HG02623 (cell line): ENCODE data around the gene IGFBP7.

Experiments
- ATAC-seq: cut with Tn5 transposase; IDR thresholded peaks from one replicate; pipeline ENCODE4 v1.9.1; 2021; ENCODE audit warnings: moderate library complexity; ENCODE audit not compliant: unreplicated experiment

Gene IGFBP7, protein sequence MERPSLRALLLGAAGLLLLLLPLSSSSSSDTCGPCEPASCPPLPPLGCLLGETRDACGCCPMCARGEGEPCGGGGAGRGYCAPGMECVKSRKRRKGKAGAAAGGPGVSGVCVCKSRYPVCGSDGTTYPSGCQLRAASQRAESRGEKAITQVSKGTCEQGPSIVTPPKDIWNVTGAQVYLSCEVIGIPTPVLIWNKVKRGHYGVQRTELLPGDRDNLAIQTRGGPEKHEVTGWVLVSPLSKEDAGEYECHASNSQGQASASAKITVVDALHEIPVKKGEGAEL

GRCh38 chr4:57109847-57110639 is at the start of gene IGFBP7:
IGFBP7 (minus strand) TSS chr4:57110385; CDS start chr4:57110351, 34 bp downstream.
- no peak for ATAC-seq

DNA sequence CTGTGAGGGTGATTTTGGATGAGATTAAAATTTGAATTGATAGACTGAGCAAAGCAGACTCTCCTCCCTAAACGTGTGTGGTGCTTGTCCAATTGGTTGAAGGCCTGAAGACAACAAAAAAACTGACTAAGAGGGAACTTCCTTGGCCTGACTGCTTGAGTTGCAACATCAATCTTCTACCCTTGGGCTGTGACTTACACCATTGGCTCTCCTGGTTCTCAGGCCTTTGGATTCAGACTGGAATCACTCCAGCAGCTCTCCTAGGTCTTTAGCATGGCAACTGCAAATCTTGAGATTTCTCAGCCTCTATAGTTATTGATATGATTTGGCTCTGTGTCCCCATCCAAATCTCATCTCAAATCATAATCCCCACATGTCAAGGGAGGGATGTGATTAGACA is 49.7 kb upstream of the IGFBP7 start:
- no peak for ATAC-seq

DNA sequence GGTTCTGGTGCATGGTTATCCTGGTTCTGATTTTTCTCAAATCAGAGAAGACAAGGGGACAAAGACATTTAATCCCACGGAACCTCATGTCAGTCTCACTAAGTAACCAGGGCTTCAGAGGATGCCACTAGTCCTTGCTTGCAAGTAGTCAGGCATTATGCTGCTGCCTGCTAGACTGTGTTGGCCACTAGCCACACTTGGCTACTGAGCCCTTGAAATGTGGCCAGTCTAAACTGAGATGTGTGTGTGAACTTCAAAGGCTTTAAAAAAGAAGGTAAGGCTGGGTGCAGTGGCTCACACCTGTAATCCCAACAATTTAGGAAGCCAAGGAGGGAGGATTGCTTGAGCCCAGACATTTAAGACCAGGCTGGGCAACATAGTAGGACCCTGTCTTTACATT is 48.6 kb upstream of the IGFBP7 start:
- no peak for ATAC-seq

DNA sequence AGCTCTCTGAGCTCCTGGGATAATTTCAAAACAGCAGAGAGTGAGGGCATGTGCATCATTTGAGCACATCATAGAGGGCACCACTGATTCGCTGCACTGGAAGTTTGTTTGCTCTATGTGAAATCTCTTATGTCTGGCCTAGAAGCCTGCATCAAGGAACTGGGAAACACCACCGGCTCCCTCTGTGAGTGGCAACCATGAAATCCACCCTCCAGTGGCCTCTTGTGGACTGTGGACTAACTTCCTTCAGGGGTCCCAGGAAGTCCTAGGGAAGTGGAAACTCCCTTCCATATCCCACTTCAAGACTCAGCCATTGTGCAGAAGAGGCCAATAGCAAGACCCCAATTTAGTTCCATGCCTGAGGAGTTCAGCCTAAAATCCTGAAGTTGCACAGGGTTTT is 48.0 kb upstream of the IGFBP7 start:
- ATAC-seq = no peak

DNA sequence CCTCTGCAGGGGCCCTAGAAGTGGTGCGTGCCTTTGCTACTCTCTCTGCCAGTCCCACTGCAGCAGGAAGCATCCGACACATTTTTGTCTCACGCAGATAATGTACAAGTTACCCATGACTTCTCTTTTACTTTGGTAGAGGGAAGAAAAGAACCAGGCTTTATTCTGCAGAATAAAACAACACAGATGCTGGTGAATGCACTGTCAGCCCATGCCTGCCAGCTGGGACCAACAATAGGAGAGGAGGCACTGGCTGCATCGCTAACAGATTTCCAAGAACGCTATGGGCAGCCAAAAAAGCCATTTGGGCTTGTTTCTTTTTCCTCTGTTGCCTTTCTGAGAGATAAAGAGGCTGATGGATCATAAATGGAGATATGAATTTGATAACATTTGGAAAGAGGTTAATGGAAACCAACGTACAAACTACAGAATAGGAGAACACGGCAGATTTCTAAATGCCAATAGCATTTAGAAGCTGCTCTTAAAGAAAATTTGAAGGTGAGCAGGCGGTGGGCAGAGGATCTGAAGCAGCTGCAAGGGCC is 47.5 kb upstream of the IGFBP7 start:
- no peak for ATAC-seq

DNA sequence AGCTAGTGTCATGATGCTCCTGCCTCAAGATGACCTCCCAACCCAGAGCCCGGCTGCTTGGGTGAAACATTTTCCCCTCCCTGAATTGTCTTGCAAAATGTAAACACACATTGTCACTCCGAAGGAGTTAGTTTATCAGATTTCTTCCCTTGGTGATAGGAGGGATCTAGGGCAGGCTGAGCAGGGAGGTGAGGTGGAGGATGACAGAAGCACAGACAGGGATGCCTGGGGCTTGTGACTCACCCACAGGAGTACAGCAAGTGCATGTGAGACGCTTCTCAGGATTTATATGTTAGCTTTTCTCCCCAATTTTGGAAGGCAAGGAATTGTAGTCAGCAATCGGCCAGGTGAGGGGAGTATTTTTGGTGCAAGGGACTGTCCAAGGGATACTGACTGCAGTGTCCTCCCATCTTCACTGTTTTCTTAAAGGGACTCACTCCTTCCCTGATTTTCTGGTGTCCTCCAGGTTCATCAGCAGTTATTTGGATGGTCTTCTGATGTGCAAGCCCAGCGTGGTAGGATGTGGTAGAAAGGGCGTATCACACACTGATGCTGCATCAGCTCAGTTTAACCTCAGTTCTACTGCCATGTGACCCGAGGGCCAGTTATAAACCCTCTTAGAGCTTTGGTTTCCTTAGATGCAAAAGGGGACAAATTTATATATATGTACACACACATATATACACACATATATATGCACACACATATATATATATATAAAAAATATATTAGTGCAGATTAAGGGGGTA is 46.2 kb upstream of the IGFBP7 start:
- ATAC-seq = no peak

DNA sequence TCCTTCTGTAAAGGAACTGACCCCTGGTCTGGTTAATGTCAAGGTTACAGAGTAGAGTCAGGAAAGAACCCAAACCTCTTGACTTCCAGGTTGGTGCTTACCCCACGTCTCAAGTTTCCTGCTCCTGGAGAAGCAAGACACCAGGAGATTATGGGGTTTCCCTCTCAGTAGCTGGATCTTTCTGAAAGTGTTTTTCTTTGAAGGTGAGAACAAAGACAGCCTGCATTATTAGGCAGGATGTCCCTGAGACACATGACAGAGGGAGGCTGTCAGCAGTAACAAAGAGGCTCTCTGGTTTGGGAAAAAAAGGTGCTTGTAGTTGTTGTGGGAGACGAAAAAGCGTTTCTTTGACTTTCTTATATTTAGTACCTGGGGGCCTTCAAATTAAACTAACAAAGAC is 44.7 kb upstream of the IGFBP7 start:
- no peak for ATAC-seq

- no peak for ATAC-seq
Observed at GRCh38 chr4:57154191-57154590, 44.0 kb upstream of the IGFBP7 start.

GRCh38 chr4:57153207-57153606 is 43.0 kb upstream of the IGFBP7 start:
- ATAC-seq = no peak

DNA sequence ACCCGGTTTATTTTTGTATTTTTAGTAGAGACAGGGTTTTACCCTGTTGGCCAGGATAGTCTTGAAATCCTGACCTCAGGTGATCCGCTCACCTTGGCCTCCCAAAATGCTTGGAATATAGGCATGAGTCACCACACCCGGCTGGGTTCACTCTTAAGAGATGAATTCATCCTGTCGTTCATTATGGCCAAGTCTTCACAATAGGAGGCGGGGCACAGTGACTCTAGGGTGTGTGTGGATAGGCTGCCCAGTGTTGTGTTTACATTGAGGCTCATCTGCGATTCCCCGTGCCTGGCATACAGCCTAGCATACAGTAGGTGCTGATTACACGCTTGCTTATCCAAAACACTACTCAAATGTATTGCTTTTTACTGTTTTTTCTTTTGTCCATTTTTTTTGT is 41.3 kb upstream of the IGFBP7 start:
- ATAC-seq = no peak

DNA sequence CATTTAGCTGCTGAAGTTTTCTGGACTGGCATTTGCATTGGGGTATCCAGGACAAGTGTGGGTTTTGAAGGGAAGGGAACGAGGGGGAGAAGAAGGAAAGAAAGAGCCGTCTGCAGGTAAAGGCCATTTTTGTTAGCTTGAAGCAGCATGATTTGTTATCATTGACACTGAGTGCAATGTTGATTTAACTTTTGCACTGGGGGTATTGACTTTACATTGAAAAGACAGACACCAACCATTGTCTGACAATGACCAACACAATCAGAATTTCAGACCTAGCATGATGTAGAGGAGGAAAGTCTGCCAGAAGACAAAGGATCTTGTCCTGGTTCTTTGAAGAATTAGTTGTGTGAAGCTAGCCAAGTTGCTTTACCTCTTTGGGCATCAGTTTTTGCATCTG is 39.6 kb upstream of the IGFBP7 start:
- ATAC-seq = no peak

DNA sequence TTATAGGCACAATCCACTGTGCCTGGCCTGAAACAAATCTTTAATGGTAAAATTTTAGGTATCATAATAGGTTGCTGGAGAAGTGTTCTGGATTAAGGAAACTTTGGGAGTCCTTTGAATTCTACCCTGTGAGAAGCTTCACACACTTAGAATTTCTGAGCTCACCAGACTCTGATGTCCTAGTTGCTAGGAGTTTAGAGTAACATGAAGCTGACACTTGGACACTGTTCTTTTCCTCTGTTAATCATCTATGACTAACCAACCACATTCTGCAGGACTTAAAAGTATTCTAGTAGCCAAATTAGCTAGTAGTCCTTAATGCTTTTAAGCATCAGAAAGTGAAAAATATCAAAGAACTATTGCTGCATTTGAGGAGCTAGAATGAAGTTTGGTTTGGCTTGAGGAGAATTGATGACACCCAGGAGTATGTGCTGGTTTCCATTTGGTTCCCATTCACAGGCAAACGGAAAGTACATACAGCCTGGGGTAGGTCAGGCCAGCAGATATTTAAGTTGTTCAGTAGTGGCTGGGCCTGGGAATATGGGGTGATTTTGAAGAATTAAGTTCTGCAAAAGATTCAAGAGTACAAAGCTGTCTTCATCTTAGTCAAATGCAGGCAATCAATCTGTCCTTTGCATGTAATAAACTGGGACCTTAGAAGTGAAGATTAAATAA is 38.8 kb upstream of the IGFBP7 start:
- no peak for ATAC-seq

DNA sequence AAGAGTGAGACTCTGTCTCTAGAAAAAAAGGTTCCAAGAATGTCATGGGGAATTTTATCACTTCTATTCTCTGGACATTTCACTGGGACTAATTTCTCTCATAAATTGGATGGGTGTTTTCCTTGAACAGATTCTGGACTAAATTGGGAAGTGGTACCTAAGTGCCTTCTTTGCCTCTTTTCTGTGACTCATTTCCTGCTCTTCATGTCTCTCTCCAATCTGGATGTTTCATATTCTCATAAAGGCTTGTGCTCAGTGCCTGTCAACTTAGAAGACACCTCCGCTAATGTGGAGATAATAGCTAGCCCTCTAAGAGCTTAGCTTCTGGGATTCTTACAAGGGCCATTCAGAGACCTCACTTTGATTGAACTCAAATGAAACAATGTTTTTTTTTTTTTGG is 38.0 kb upstream of the IGFBP7 start:
- no peak for ATAC-seq

GRCh38 chr4:57147335-57148060 is 37.3 kb upstream of the IGFBP7 start:
- ATAC-seq = no peak

DNA sequence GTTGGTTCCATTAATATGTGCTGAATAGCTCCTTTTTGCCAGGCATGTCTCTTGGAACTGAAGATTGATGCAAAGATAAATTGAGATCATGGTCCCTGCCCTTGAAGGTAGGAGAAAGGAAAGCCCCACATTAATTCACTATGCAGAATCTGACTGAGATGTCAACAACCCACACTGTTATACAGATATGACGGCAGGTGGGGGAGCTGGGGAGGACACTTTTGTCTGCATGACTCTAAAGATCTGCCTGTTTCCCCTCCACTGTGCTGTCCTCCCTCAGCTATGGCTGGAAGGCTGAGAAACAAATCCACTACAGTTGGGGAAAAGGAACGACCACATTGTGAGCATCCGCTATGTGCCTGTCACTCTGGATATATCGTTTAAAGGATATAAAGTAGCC is 36.3 kb upstream of the IGFBP7 start:
- ATAC-seq = no peak

DNA sequence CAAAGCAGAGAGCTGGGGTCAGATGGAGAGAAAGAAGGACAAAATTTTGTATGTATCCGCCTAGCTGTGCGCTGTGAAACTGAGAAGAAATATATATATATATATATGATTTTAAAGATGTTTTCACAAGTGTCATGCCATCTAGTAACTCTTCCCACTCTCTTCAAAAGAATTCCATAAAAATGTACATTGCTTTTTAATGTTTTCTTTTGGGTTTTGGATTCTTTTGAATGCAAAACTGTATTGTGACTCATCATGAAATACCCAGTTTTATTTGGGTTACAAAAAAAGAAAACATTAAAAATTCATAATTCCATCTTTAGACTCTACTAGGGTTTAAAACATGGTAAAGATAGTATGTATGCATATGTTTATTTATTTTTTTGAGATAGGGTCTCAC is 34.3 kb upstream of the IGFBP7 start:
- no peak for ATAC-seq

GRCh38 chr4:57139783-57140182 is 29.6 kb upstream of the IGFBP7 start:
- ATAC-seq = no peak

- no peak for ATAC-seq
Observed at GRCh38 chr4:57137261-57137660, 27.1 kb upstream of the IGFBP7 start.

DNA sequence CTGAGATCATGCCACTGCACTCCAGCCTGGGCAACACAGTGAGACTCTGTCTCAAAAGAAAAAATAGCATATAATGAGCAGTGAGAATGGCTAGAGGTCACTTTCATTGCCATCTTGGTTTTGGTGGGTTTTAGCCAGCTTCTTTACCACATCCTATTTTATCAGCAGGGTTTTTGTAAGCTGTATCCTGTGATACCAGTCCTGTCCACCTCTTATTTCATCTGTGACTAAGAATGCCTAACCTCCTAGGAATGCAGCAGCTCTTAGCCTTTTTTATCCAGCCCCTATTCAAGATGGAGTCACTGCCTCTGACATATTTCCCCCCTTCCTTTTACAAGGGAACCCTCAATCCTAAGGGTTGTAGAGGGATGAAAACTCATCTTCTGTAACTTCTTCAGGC is 26.1 kb upstream of the IGFBP7 start:
- no peak for ATAC-seq

GRCh38 chr4:57132743-57133137 is 22.6 kb upstream of the IGFBP7 start:
- ATAC-seq = no peak
